Vagina (tissue), 2 donors: ENCODE results near the gene ABCC3. TPM values are rescaled to one million over a fixed set of nuclear protein-coding genes. Genes with fewer than 3 reads are reported as not detected.
A peak's percentile ranks its signal among the peaks of the same experiment; 100 is the strongest.

Experiments used
- DNase-seq, 2 donors: peaks; one replicate each; pipeline ENCODE4 v3.0.0-alpha.2; 2017; ENCODE audit errors: extremely low spot score in 2 of 2
- H3K27ac ChIP-seq: fragments of 200-600 bp; sonication (generic); one replicate; pipeline ENCODE4 v1.5.1; 2019
- H3K27me3 ChIP-seq: fragments of 200-600 bp; sonication (generic); one replicate; pipeline ENCODE4 v1.5.1; 2019
- H3K36me3 ChIP-seq, 2 donors: fragments of 200-600 bp; sonication (generic); one replicate each; pipeline ENCODE4 v1.5.1; 2017 to 2019
- H3K4me1 ChIP-seq: fragments of 200-600 bp; sonication (generic); one replicate; pipeline ENCODE4 v1.5.1; 2019
- H3K4me3 ChIP-seq, 2 donors: fragments of 200-600 bp; sonication (generic); 1 replicate in 1 of 2; 2 replicates in 1 of 2; pipeline ENCODE4 v1.5.1; 2016 to 2019
- H3K9me3 ChIP-seq: fragments of 200-600 bp; sonication (generic); one replicate; pipeline ENCODE4 v1.5.1; 2019
- CTCF ChIP-seq, 3 experiments: fragments of 450-650 bp in 2 of 3; fragments of 200-600 bp in 1 of 3; sonication (generic) in 1 of 3; IDR thresholded peaks; one replicate each; pipeline ENCODE4 v1.5.1; 2017 to 2019; ENCODE audit warnings: antibody characterized with exemption in 3 of 3, mild to moderate bottlenecking in 2 of 3, moderate library complexity in 2 of 3
- POLR2A ChIP-seq, 2 donors: fragments of 450-650 bp; IDR thresholded peaks; one replicate each; pipeline ENCODE4 v1.6.1; 2017; ENCODE audit warnings: antibody characterized with exemption in 2 of 2, mild to moderate bottlenecking in 2 of 2, moderate library complexity in 2 of 2
- POLR2AphosphoS5 ChIP-seq, 2 donors: sonication (generic); formaldehyde crosslinking; IDR thresholded peaks; one replicate each; pipeline ENCODE4 v1.9.0; 2017; ENCODE audit warnings: antibody characterized with exemption in 2 of 2, mild to moderate bottlenecking in 2 of 2, low read depth in 1 of 2; ENCODE audit not compliant: insufficient read depth in 1 of 2
- intact Hi-C: fragments of 100-400 bp; cut with DNase I; formaldehyde crosslinking; loops from one replicate; pipeline ENCODE4 v1.15.1; 2023
- total RNA-seq: library from RNA; depleted of rRNA; stranded (reverse); fragments of >200 nt; gene quantifications from one replicate; pipeline ENCODE4 v1.2.3, GENCODE V29; 2016

The ABCC3 gene
- total RNA-seq, 1 donor from 2014 or later: 47.6 TPM

- no peaks in the 10 kb centered on the region for H3K9me3 ChIP-seq
- no peak for DNase-seq
- H3K36me3 ChIP-seq: no peaks in the 10 kb centered on the region
- no peaks in the 10 kb centered on the region for H3K27me3 ChIP-seq
- H3K4me3 ChIP-seq: no peak overlapping the region
- intact Hi-C loops: loop anchor here (5.0 kb wide), 2 partner anchors 53 to 138 kb away; partner anchors contain the start of genes ABCC3 and SPATA20
- TF ChIP-seq POLR2A (IDR thresholded peaks at IDR 0.05) (no peak), POLR2AphosphoS5 (IDR thresholded peaks at IDR 0.05; ENCODE audit: insufficient read depth in 1 of 2, low read depth in 1 of 2) (no peak), CTCF (IDR thresholded peaks at IDR 0.05) (no peak)
- H3K4me1 ChIP-seq: peaks cover 36% of the 10 kb centered on the region
- H3K27ac ChIP-seq: no peak overlapping the region
Observed at GRCh38 chr17:50685334-50685665, 50.6 kb downstream of the ABCC3 start.

- no peaks in the 10 kb centered on the region for H3K27me3 ChIP-seq
- intact Hi-C loops: loop anchor here (5.0 kb wide), 2 partner anchors 54 to 139 kb away; partner anchors contain the start of genes ABCC3 and SPATA20
- no peak for DNase-seq
- H3K9me3 ChIP-seq: no peaks in the 10 kb centered on the region
- H3K4me3 ChIP-seq: no peak overlapping the region
- H3K36me3 ChIP-seq: no peaks in the 10 kb centered on the region
- TF ChIP-seq POLR2AphosphoS5 (IDR thresholded peaks at IDR 0.05; ENCODE audit: insufficient read depth in 1 of 2, low read depth in 1 of 2): no peak
- TF ChIP-seq POLR2A (IDR thresholded peaks at IDR 0.05): no peak
- TF ChIP-seq CTCF (IDR thresholded peaks at IDR 0.05): no peak
- H3K27ac ChIP-seq: peak overlapping the region; percentile 82
- peaks cover 34% of the 10 kb centered on the region for H3K4me1 ChIP-seq
Observed at GRCh38 chr17:50685691-50686493, 51.2 kb downstream of the ABCC3 start.

- intact Hi-C loops: loop anchor here (5.0 kb wide), 2 partner anchors 54 to 139 kb away; partner anchors contain the start of genes ABCC3 and SPATA20
Observed at GRCh38 chr17:50686494-50687199, 52.0 kb downstream of the ABCC3 start.

GRCh38 chr17:50687200-50688066 lies 52.8 kb downstream of the ABCC3 start:
- Histone ChIP-seq H3K9me3 (no peaks in the 10 kb centered on the region), H3K27me3 (no peaks in the 10 kb centered on the region), H3K4me1 (peaks cover 24% of the 10 kb centered on the region), H3K36me3 (no peaks in the 10 kb centered on the region), H3K27ac (peak overlapping the region; percentile 82), H3K4me3 (no peak overlapping the region)
- intact Hi-C loops: loop anchor here (5.0 kb wide), 2 partner anchors 55 to 140 kb away; partner anchors contain the start of genes ABCC3 and SPATA20
- TF ChIP-seq POLR2AphosphoS5 (IDR thresholded peaks at IDR 0.05; ENCODE audit: insufficient read depth in 1 of 2, low read depth in 1 of 2) (no peak), POLR2A (IDR thresholded peaks at IDR 0.05) (no peak), CTCF (IDR thresholded peaks at IDR 0.05) (no peak)
- DNase-seq: peak in 1 of 2 donors; percentile 93

More at GRCh38 chr17:50686494-50687199, 52.0 kb downstream of the ABCC3 start:
- TF ChIP-seq POLR2A (IDR thresholded peaks at IDR 0.05): no peak
- no peak for TF ChIP-seq CTCF (IDR thresholded peaks at IDR 0.05)
- peak; percentile 63 to 66 for TF ChIP-seq POLR2AphosphoS5 (IDR thresholded peaks at IDR 0.05; ENCODE audit: insufficient read depth in 1 of 2, low read depth in 1 of 2)
- H3K27me3 ChIP-seq: no peaks in the 10 kb centered on the region
- H3K27ac ChIP-seq: peak overlapping the region; percentile 82
- H3K4me3 ChIP-seq: no peak overlapping the region
- no peaks in the 10 kb centered on the region for H3K36me3 ChIP-seq
- no peaks in the 10 kb centered on the region for H3K9me3 ChIP-seq
- H3K4me1 ChIP-seq: peaks cover 27% of the 10 kb centered on the region
- peak in 1 of 2 donors; percentile 97 for DNase-seq
